HAP-1 (cell line): ENCODE results near the gene AKR1C4.
"Not testable (repeated sequence)": the region's sequence is repeated elsewhere in the genome, so short reads cannot be mapped to it uniquely, and the experiment has no call there.

ENCODE experiments used
- DNase-seq, 2 experiments: peaks; one replicate each; pipeline ENCODE4 v3.0.0-alpha.2; 2016 to 2020; ENCODE audit warnings: low spot score in 2 of 2
- H3K27me3 ChIP-seq: fragments of 250-450 bp; sonication (Bioruptor Pico); 2 replicates; pipeline ENCODE4 v1.5.1; 2020; ENCODE audit warnings: low read depth, mild to moderate bottlenecking, moderate library complexity
- H3K36me3 ChIP-seq: fragments of 250-450 bp; sonication (Bioruptor Pico); replicated peaks from 2 replicates; pipeline ENCODE4 v1.5.1; 2020; ENCODE audit warnings: mild to moderate bottlenecking
- H3K4me1 ChIP-seq: fragments of 250-450 bp; sonication (Bioruptor Pico); 2 replicates; pipeline ENCODE4 v1.5.1; 2020; ENCODE audit warnings: mild to moderate bottlenecking
- H3K4me3 ChIP-seq: fragments of 250-450 bp; sonication (Bioruptor Pico); 2 replicates; pipeline ENCODE4 v1.5.1; 2020; ENCODE audit warnings: mild to moderate bottlenecking, moderate library complexity
- H3K9me3 ChIP-seq: fragments of 250-450 bp; sonication (Bioruptor Pico); 2 replicates; pipeline ENCODE4 v1.5.1; 2020; ENCODE audit warnings: mild to moderate bottlenecking, moderate library complexity
- in situ Hi-C: fragments of 300-500 bp; cut with MboI; formaldehyde crosslinking; loops from 3 replicates; pipeline ENCODE4 v1.14.3; 2020; ENCODE audit warnings: low sequenced_read_pairs, inconsistent platforms, mixed read lengths

The AKR1C4 gene

GRCh38 chr10:5222942-5223341, 26.3 kb downstream of the AKR1C4 start:
- H3K4me3 ChIP-seq, H3K36me3 ChIP-seq, H3K9me3 ChIP-seq, in situ Hi-C loops, H3K27me3 ChIP-seq, H3K4me1 ChIP-seq: not testable (repeated sequence)
- peak in 1 of 2 experiments; percentile 15 for DNase-seq

GRCh38 chr10:5229019-5229418, 32.4 kb downstream of the AKR1C4 start:
- H3K4me1 ChIP-seq, result no peaks in the 10 kb centered on the region
- no peaks in the 10 kb centered on the region for H3K27me3 ChIP-seq
- H3K4me3 ChIP-seq, result no peak overlapping the region
- no peaks in the 10 kb centered on the region for H3K9me3 ChIP-seq
- H3K36me3 ChIP-seq, result no peaks in the 10 kb centered on the region
- in situ Hi-C loops, result no loop called here
- no peak for DNase-seq

GRCh38 chr10:5233324-5233723, 36.7 kb downstream of the AKR1C4 start:
- Histone ChIP-seq H3K4me1 (no peaks in the 10 kb centered on the region), H3K9me3 (no peaks in the 10 kb centered on the region), H3K4me3 (no peak overlapping the region), H3K36me3 (no peaks in the 10 kb centered on the region), H3K27me3 (no peaks in the 10 kb centered on the region)
- in situ Hi-C loops, result no loop called here
- no peak for DNase-seq

GRCh38 chr10:5234106-5234860, 37.6 kb downstream of the AKR1C4 start:
- DNase-seq, result no peak

GRCh38 chr10:5237541-5237940, 40.9 kb downstream of the AKR1C4 start:
- in situ Hi-C loops, H3K4me1 ChIP-seq, DNase-seq, H3K27me3 ChIP-seq, H3K9me3 ChIP-seq, H3K4me3 ChIP-seq, H3K36me3 ChIP-seq: not testable (repeated sequence)

More at GRCh38 chr10:5234106-5234860, 37.6 kb downstream of the AKR1C4 start:
- Histone ChIP-seq H3K9me3 (no peaks in the 10 kb centered on the region), H3K4me3 (no peak overlapping the region), H3K4me1 (no peaks in the 10 kb centered on the region), H3K36me3 (no peaks in the 10 kb centered on the region), H3K27me3 (no peaks in the 10 kb centered on the region)
- in situ Hi-C loops, result no loop called here

GRCh38 chr10:5242585-5242984, 45.9 kb downstream of the AKR1C4 start:
- H3K27me3 ChIP-seq, result no peaks in the 10 kb centered on the region
- no peak overlapping the region for H3K4me3 ChIP-seq
- no peaks in the 10 kb centered on the region for H3K36me3 ChIP-seq
- H3K9me3 ChIP-seq, result no peaks in the 10 kb centered on the region
- DNase-seq, result no peak
- in situ Hi-C loops, result no loop called here
- no peaks in the 10 kb centered on the region for H3K4me1 ChIP-seq

GRCh38 chr10:5243521-5243987, 46.9 kb downstream of the AKR1C4 start:
- no peak for DNase-seq
- Histone ChIP-seq H3K4me3 (no peak overlapping the region), H3K9me3 (no peaks in the 10 kb centered on the region), H3K36me3 (no peaks in the 10 kb centered on the region), H3K27me3 (no peaks in the 10 kb centered on the region), H3K4me1 (no peaks in the 10 kb centered on the region)
- in situ Hi-C loops, result no loop called here

- in situ Hi-C loops, result no loop called here
- DNase-seq, result no peak
Observed at GRCh38 chr10:5252177-5253037, 55.8 kb downstream of the AKR1C4 start.

GRCh38 chr10:5254488-5254887, 57.9 kb downstream of the AKR1C4 start:
- no peaks in the 10 kb centered on the region for H3K27me3 ChIP-seq
- no peak for DNase-seq
- H3K36me3 ChIP-seq, result no peaks in the 10 kb centered on the region
- no peaks in the 10 kb centered on the region for H3K4me1 ChIP-seq
- no peak overlapping the region for H3K4me3 ChIP-seq
- H3K9me3 ChIP-seq, result no peaks in the 10 kb centered on the region
- in situ Hi-C loops, result no loop called here

More at GRCh38 chr10:5252177-5253037, 55.8 kb downstream of the AKR1C4 start:
- H3K4me3 ChIP-seq, result no peak overlapping the region
- H3K4me1 ChIP-seq, result no peaks in the 10 kb centered on the region
- no peaks in the 10 kb centered on the region for H3K27me3 ChIP-seq
- H3K9me3 ChIP-seq, result no peaks in the 10 kb centered on the region
- H3K36me3 ChIP-seq, result no peaks in the 10 kb centered on the region

- DNase-seq, H3K9me3 ChIP-seq, H3K4me1 ChIP-seq, H3K27me3 ChIP-seq, H3K4me3 ChIP-seq, in situ Hi-C loops, H3K36me3 ChIP-seq: not testable (repeated sequence)
Observed at GRCh38 chr10:5257768-5258167, 61.1 kb downstream of the AKR1C4 start.

- in situ Hi-C loops, result no loop called here
- no peak for DNase-seq
- Histone ChIP-seq H3K4me3 (no peak overlapping the region), H3K36me3 (no peaks in the 10 kb centered on the region), H3K9me3 (no peaks in the 10 kb centered on the region), H3K27me3 (no peaks in the 10 kb centered on the region), H3K4me1 (no peaks in the 10 kb centered on the region)
Observed at GRCh38 chr10:5259132-5259951, 62.7 kb downstream of the AKR1C4 start.

- in situ Hi-C loops, result no loop called here
- no peaks in the 10 kb centered on the region for H3K27me3 ChIP-seq
- no peaks in the 10 kb centered on the region for H3K36me3 ChIP-seq
- H3K4me1 ChIP-seq, result no peaks in the 10 kb centered on the region
- DNase-seq, result no peak
- no peak overlapping the region for H3K4me3 ChIP-seq
- no peaks in the 10 kb centered on the region for H3K9me3 ChIP-seq
Observed at GRCh38 chr10:5259952-5260578, 63.4 kb downstream of the AKR1C4 start.

- in situ Hi-C loops, result no loop called here
- Histone ChIP-seq H3K27me3 (no peaks in the 10 kb centered on the region), H3K4me3 (no peak overlapping the region), H3K4me1 (no peaks in the 10 kb centered on the region), H3K9me3 (no peaks in the 10 kb centered on the region), H3K36me3 (no peaks in the 10 kb centered on the region)
- no peak for DNase-seq
Observed at GRCh38 chr10:5260828-5261227, 64.2 kb downstream of the AKR1C4 start.
